Measurements from ENCODE around the gene THAP10. TPM values are rescaled to one million over a fixed set of nuclear protein-coding genes. Genes with fewer than 3 reads are reported as not detected.

The THAP10 gene
- total and polyA plus RNA-seq, 11 donors = 1.7 to 5.9 (median 5.1) TPM

DNA sequence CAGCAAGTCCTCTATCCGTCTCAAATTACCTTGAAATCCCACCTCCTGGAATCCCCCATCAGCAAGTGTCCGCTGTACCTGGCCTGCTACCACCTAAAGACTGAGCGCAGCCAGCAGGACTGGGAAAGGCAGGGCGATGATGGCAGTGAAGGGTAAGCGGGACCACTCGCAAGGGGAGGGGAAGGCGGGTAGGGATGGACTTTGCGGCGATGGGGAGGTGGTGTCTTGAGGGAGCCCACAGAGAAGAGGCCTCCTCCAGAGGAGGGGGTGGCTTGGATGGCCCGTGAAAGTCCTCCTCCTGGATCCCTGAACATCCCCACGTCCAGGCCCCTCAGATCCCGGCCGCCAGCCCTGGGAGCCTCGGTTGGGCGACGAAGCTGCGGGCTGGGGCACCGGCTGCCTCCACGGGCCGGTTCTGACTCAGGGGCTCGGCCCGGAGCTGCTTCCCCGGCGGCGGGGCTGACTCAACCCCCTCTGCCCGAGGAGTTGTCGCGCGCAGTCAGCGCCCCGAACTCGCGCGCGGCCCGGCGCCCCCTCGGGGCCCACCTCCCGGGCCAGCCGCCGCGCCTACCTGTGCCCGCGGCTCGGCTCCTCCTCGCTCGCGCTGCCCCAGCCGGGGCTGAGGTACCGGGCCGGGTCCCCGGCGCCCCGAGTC, 38.8 kb downstream of the THAP10 start:
- H3K27ac ChIP-seq = peak overlapping the region; percentile 75 to 96 (median 90)
- intact Hi-C loops (cut with DNase I) = no loop called here
- H3K4me1 ChIP-seq = peaks cover 0 to 55% (median 24%) of the 10 kb centered on the region in 12 donors
- H3K4me3 ChIP-seq = peak overlapping the region; percentile 69 to 97 (median 82)
- DNase-seq (peak; percentile 38 to 70 (median 44)), ATAC-seq (peak; percentile 5 to 50 (median 36))
- no peaks in the 10 kb centered on the region for H3K9me3 ChIP-seq
- TF ChIP-seq CTCF (IDR thresholded peaks at IDR 0.05) (no peak), POLR2A (IDR thresholded peaks at IDR 0.05) (no peak)
- 2 to 14% (median 3%) methylated on average over 11 to 54 of the region's 54 CpGs for WGBS, 4 donors
- peaks cover 0 to 16% (median 0%) of the 10 kb centered on the region in 9 donors for H3K27me3 ChIP-seq
- H3K36me3 ChIP-seq = peaks cover 0 to 22% (median 3%) of the 10 kb centered on the region in 9 donors

- TF ChIP-seq CTCF (IDR thresholded peaks at IDR 0.05) (no peak), POLR2A (IDR thresholded peaks at IDR 0.05) (no peak)
Measured at GRCh38 chr15:70852501-70853317, 39.5 kb downstream of the THAP10 start.

GRCh38 chr15:70851889-70852288, 40.3 kb downstream of the THAP10 start:
- TF ChIP-seq CTCF (IDR thresholded peaks at IDR 0.05) = no peak
- no peak for TF ChIP-seq POLR2A (IDR thresholded peaks at IDR 0.05)
- WGBS, 4 donors = 82 to 90% (median 86%) methylated on average over 4 to 6 of the region's 6 CpGs
- no peak for DNase-seq

More at GRCh38 chr15:70852501-70853317, 39.5 kb downstream of the THAP10 start:
- Histone ChIP-seq H3K27ac (peak overlapping the region; percentile 75 to 96 (median 90)), H3K4me1 (peaks cover 0 to 53% (median 23%) of the 10 kb centered on the region in 12 donors), H3K9me3 (no peaks in the 10 kb centered on the region), H3K36me3 (peaks cover 0 to 23% (median 3%) of the 10 kb centered on the region in 9 donors), H3K4me3 (peak overlapping the region; percentile 69 to 97 (median 82)), H3K27me3 (peaks cover 0 to 16% (median 0%) of the 10 kb centered on the region in 9 donors)
- intact Hi-C loops (cut with DNase I) = no loop called here
- 27 to 34% (median 31%) methylated on average over 11 of the region's 11 CpGs for WGBS, 4 donors
- peak in 3 of 5 donors; percentile 23 to 68 (median 56) for DNase-seq
- peak; percentile 10 to 64 (median 26) for ATAC-seq

More at GRCh38 chr15:70851889-70852288, 40.3 kb downstream of the THAP10 start:
- Histone ChIP-seq H3K4me3 (peak overlapping the region in 8 of 12 donors; percentile 69 to 95 (median 84)), H3K36me3 (peaks cover 0 to 23% (median 3%) of the 10 kb centered on the region in 9 donors), H3K27ac (peak overlapping the region in 11 of 12 donors; percentile 75 to 96 (median 90)), H3K9me3 (no peaks in the 10 kb centered on the region), H3K27me3 (peaks cover 0 to 16% (median 0%) of the 10 kb centered on the region in 9 donors), H3K4me1 (peaks cover 0 to 48% (median 17%) of the 10 kb centered on the region in 12 donors)
- ATAC-seq = no peak
- intact Hi-C loops (cut with DNase I) = no loop called here

Measured in heart left ventricle (tissue), 16 donors.